ENCODE results near the gene FZD10.

Gene FZD10

DNA sequence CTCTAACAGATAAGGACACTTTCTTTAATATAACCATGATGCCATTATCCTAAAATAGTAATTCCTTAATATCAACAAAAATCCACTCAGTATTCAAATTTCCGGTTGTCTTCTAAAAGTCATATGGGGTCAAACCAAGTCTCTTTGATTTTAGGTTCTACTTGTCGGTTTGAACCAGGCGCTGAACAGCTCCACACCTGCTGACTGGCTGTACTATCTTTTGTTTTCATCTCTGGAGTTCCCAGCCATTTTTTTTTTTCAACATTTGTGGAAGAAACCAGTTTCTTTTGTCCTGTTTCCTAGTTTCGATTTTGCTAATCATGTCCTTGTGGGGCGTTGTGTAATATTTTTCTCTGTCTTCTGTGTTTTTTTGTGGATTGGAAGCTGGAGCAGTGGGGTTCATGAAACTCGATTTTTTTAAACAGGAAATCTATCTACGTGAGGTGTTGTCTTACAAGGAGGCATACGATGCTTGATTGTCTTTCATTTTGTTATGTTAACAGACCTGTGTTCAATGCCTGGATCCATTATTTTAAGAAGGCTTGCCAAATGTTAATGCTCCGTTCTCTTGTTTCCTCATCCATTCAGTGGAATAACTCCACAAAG is 50.2 kb downstream of the FZD10 start:
- H3K27ac ChIP-seq (ENCODE audit: poor library complexity, severe bottlenecking), result peak overlapping the region; percentile 9
- ATAC-seq (ENCODE audit: low read depth), result no peak
- no peak overlapping the region for H3K4me3 ChIP-seq (ENCODE audit: severe bottlenecking)
- DNase-seq (ENCODE audit: low spot score), result no peak
- no peaks in the 10 kb centered on the region for H3K36me3 ChIP-seq (ENCODE audit: low read depth)
- TF ChIP-seq, protein P1, sequence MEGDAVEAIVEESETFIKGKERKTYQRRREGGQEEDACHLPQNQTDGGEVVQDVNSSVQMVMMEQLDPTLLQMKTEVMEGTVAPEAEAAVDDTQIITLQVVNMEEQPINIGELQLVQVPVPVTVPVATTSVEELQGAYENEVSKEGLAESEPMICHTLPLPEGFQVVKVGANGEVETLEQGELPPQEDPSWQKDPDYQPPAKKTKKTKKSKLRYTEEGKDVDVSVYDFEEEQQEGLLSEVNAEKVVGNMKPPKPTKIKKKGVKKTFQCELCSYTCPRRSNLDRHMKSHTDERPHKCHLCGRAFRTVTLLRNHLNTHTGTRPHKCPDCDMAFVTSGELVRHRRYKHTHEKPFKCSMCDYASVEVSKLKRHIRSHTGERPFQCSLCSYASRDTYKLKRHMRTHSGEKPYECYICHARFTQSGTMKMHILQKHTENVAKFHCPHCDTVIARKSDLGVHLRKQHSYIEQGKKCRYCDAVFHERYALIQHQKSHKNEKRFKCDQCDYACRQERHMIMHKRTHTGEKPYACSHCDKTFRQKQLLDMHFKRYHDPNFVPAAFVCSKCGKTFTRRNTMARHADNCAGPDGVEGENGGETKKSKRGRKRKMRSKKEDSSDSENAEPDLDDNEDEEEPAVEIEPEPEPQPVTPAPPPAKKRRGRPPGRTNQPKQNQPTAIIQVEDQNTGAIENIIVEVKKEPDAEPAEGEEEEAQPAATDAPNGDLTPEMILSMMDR (IDR thresholded peaks at IDR 0.05; ENCODE audit: poor library complexity, severe bottlenecking), result no peak
- H3K4me1 ChIP-seq (ENCODE audit: insufficient read depth, poor library complexity, severe bottlenecking), result peaks cover 20% of the 10 kb centered on the region
- no peaks in the 10 kb centered on the region for H3K27me3 ChIP-seq (ENCODE audit: insufficient read depth, poor library complexity, severe bottlenecking)
- no peaks in the 10 kb centered on the region for H3K9me3 ChIP-seq (ENCODE audit: severe bottlenecking)

DNA sequence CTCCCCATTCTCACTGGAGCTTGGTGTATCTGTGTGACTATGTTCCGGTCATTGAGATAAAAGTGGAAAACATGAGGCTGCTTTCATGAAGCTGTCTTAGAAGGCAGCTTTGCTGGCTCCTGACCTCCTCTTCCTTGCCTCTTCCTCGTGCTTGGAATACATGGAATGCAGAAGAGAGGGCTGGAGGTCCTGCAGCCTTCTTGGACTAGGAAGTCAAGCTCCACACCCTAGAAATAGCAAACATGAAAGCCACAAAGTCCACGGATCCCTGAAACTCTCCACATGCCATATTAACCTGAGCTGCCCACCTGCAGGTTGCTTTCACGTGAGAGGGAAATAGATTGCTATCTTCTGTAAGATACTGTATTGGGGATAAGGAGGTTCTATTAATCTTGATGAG is 51.0 kb downstream of the FZD10 start:
- DNase-seq (ENCODE audit: low spot score) (no peak), ATAC-seq (ENCODE audit: low read depth) (no peak)
- H3K27me3 ChIP-seq (ENCODE audit: insufficient read depth, poor library complexity, severe bottlenecking), result no peaks in the 10 kb centered on the region
- TF ChIP-seq, protein P1 (IDR thresholded peaks at IDR 0.05; ENCODE audit: poor library complexity, severe bottlenecking), result no peak
- no peak overlapping the region for H3K4me3 ChIP-seq (ENCODE audit: severe bottlenecking)
- no peaks in the 10 kb centered on the region for H3K36me3 ChIP-seq (ENCODE audit: low read depth)
- H3K27ac ChIP-seq (ENCODE audit: poor library complexity, severe bottlenecking), result no peak overlapping the region
- H3K4me1 ChIP-seq (ENCODE audit: insufficient read depth, poor library complexity, severe bottlenecking), result peaks cover 20% of the 10 kb centered on the region
- no peaks in the 10 kb centered on the region for H3K9me3 ChIP-seq (ENCODE audit: severe bottlenecking)

DNA sequence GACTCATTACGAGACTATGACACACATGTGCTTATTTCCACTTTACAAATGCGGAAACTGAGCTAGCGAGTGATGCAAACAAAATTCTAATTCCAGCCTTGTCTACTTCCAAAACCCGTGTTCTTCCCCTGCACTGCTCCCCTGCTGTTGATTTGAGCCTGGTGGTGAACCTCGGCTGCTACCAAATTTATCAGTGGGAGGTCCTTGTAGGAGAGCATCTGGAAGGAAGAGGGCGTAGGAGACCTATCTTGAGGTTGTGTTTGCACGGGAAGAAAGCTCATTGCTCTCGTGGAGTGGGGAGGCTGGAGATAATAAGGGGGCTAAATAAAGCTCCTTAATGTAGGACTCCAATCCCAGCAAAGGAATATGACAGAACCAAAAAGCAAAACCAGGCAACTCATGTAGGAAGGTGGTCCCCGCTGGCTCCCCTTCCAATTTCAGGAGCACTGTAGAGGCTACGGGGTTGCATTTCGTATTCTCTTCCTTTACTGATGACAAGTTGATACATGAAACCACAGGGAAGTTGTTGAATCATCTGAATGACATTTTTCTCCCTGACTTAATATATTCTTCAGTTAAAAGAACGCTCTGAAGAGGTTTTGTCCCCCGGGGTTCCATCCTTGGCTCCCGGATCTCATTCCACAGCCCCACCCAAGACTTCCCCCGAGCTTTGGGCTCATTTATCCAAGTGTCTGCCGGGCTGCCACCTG is 52.6 kb downstream of the FZD10 start:
- Histone ChIP-seq H3K36me3 (ENCODE audit: low read depth) (no peaks in the 10 kb centered on the region), H3K9me3 (ENCODE audit: severe bottlenecking) (no peaks in the 10 kb centered on the region), H3K27ac (ENCODE audit: poor library complexity, severe bottlenecking) (peak overlapping the region; percentile 46), H3K4me3 (ENCODE audit: severe bottlenecking) (no peak overlapping the region), H3K27me3 (ENCODE audit: insufficient read depth, poor library complexity, severe bottlenecking) (no peaks in the 10 kb centered on the region), H3K4me1 (ENCODE audit: insufficient read depth, poor library complexity, severe bottlenecking) (peaks cover 20% of the 10 kb centered on the region)
- DNase-seq (ENCODE audit: low spot score), result no peak
- ATAC-seq (ENCODE audit: low read depth), result peak; percentile 91
- TF ChIP-seq, protein P1 (IDR thresholded peaks at IDR 0.05; ENCODE audit: poor library complexity, severe bottlenecking), result peak; percentile 39

All from RWPE2 (cell line).